Activated CD8-positive, alpha-beta memory T cell treated with anti-CD3 and anti-CD28 coated beads for 24 hours (primary cell): ENCODE results near the gene GLO1.

Experiments
- DNase-seq: peaks from one replicate; pipeline ENCODE4 v3.0.0-alpha.2; 2020

The GLO1 gene

GRCh38 chr6:38656896-38657295, 46.0 kb downstream of the GLO1 start:
- DNase-seq, result no peak

DNA sequence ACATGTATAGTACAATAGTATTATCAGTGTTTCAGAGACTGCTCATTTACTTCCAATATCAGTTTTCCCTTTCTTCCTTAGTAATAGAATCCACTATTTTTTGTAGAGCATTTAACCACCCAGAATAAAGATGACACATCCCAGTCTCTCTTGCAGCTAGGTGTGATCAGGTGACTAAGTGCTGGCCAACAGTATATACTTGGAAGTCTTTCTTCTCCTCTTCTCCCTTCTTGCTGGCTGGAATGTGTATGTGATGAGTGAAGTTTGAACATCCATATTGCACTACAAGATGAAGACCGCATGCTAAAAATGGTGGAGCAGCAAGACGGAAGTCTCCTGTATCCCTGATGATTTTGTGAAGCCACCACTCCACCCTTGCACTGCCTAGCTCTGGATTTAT, 48.7 kb downstream of the GLO1 start:
- DNase-seq, result no peak

DNA sequence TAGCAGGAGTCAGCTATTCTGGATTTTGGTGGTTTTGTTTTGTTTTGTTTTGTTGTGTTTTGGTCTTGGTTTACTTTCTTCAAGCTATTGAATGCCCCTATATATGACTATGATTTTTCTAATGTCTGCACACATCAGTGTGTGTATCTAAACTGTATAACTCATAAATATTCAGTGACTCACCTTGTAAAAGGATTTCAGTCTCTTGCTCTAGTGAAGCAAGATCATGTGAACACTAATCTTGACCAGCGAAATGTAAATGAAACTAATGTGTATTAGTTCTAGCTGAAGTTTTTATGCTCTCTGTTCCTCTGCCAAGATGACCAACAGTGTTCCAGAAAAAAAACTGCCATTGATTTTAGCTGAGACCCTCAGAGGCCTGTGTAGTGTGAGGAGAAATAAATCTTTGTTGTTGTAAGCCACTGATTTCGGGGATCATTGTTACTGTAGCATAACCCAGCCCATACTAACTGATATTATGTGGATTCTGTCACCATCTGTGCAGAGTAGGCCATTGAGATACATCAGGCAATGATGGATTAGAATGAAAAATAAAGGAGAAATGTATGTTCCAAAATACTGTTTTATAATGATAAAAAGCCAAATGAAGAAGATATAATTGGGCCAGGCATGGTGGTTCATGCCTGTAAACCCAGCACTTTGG, 51.7 kb downstream of the GLO1 start:
- no peak for DNase-seq

DNA sequence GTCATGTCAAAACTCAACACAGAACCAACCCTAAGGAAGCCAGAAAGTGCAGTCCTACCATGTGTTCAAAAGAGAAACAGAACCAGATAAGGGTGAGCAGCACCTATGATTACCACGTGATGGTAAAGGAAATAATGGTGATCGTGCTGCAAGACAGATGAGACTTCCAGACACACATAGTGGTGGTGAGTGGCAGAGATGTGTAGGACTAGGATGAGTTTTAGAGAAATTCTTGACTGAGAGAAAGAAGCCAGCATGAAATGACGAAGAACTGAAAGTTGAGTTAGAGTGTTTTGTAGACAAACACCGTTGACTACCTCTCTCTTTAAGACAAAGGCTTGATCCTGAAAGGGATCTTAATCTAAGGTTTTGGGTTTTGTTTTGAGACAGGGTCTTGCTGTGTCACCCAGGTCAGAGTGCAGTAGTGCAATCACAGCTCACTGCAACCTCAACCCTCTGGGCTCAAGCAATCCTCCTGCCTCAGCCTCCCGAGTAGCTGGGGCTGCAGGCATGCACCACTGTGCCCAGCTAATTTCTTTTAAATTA, 52.7 kb downstream of the GLO1 start:
- DNase-seq, result no peak

DNA sequence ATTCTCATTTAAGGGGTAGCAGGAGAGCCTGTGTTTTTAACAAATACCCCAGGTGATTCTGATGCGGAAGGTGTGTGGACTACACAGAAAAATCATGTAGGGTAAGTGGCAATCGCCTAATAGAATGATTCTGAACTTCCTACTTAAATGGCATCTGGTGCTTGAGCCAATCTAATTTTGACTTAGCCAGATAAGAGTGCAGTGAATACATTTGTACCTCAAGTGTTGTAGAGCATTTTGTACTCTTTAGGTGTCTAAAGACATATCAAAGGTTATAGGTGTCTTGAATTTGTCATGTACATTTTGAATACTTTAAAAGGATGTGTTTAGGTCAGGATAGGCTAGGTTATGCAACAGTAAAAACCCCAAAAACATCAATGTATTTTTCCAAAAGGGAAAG, 53.2 kb downstream of the GLO1 start:
- DNase-seq, result no peak

- DNase-seq, result no peak
These were observed 54.3 kb downstream of the GLO1 start for GRCh38 chr6:38648629-38649028.

- no peak for DNase-seq
These were observed 56.6 kb downstream of the GLO1 start for GRCh38 chr6:38646166-38646878.

DNA sequence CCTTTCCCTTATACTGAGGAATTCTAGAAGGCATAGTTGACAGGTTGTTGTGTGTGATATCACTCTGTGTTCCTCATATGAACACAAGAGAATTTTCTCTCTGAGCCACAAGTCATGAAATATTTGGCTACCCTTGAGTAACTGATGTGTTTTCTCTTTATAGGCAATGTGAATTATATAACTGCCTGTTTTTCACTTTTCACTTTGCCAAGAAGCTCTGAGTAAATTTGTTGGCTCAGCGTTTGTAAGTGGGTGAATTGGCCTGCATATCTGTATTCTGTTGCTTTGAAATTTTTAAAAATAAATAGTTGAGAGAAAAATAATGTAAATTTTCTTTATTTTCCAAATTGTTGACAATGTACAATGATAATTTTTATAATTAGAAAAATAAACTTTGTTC, 58.0 kb downstream of the GLO1 start:
- no peak for DNase-seq

- DNase-seq, result no peak
These were observed 62.6 kb downstream of the GLO1 start for GRCh38 chr6:38640216-38640909.

DNA sequence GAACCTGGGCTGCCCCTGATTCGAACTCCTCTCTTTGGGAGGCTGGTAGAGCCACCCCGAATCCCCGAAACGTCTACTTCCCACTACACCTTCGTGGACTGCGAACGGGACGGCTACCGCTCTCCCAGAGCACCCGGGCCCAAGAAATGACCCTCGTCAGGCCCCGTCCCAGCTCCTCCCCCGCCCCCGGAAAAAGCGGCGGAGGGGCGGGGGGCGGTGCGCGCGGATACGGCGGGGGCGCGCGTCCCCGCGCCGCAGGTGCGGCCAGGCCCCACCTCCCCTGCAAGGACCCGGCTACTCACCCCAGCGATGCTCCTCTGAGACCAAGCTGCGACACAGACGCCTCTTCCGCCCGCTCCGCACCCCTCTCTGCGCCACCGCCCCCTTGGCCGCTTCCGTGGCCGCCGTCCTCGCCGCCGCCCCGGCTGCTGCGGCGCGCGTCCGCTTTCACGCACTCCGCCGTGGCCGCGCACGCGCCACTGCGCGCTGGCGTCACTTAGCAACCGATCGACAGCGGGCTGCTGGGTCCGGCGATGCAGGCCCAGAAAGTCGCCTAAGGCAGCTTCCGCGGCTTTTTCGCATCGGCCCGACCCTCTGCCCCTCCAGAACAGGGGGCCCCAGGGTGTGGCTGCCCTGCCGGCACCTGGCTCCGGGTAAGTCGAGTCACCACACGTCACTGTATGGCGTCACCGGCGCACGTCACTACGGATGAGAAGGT, 63.3 kb downstream of the GLO1 start, which contains the start of gene BTBD9:
Gene BTBD9 (minus strand): TSS at position 432 of the 718 bp plus-strand sequence.
- peak; percentile 93 for DNase-seq

DNA sequence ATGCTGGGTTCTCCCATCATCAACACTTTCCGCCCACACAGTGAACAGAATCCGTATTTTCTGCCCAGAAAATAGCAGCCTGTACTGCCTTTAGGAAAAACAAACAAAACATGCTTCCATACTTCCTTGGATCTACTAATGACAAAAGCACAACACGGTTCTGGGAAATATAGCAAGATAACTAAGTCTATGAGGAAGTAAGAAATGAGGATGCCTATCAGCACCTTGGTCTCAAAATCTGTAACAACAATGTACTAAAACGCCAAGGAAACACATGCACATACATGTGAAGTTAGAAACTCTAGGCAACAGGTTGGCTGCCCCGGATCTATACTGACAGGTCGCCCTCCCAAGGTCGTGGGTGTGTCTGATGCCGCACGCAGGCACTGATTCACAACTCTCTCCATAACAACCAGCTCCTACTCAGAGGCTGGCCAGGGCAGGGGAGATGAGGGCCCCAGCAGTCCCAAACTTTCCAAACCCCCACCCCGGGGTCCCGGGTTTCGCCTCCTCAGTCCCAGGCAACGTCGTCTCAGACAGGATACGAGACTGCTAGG, 63.9 kb downstream of the GLO1 start:
- peak; percentile 85 for DNase-seq

- DNase-seq, result no peak
These were observed 65.2 kb downstream of the GLO1 start for GRCh38 chr6:38637756-38638155.

- no peak for DNase-seq
These were observed 66.9 kb downstream of the GLO1 start for GRCh38 chr6:38636027-38636426.

GRCh38 chr6:38634518-38634917, 68.4 kb downstream of the GLO1 start:
- no peak for DNase-seq

GRCh38 chr6:38632490-38632889, 70.5 kb downstream of the GLO1 start:
- DNase-seq, result no peak

GRCh38 chr6:38631186-38631783, 71.7 kb downstream of the GLO1 start:
- no peak for DNase-seq
